A549 (cell line): ENCODE results near the gene FGD5.

Experiments
- CTCF ChIP-seq: fragments of >200 bp; sonication (Bioruptor Twin); formaldehyde crosslinking; IDR thresholded peaks from 3 replicates; pipeline ENCODE4 v1.5.1; 2016
- POLR2A ChIP-seq: IDR thresholded peaks from 2 replicates; pipeline ENCODE4 v1.6.1; 2012; ENCODE audit warnings: mild to moderate bottlenecking, low read length

- TF ChIP-seq CTCF = no peak
- no peak for TF ChIP-seq POLR2A
Measured at GRCh38 chr3:14845180-14845579, 26.4 kb downstream of the FGD5 start.
